GM10248 (cell line): ENCODE data around the gene CPNE4.

Experiments
- CTCF ChIA-PET: fragments of 300-600 bp; sonication (Branson Sonifier 250); formaldehyde crosslinking; extraction: SDS; loops from one replicate; lab custom pipeline; 2021; ENCODE audit warnings: antibody characterized with exemption; lab: Yijun Ruan, JAX
- POLR2A ChIA-PET: fragments of 350-650 bp; sonication (Branson Sonifier 250); formaldehyde crosslinking; extraction: SDS; loops from one replicate; lab custom pipeline; 2020; ENCODE audit warnings: antibody characterized with exemption; lab: Yijun Ruan, JAX
- DNase-seq: peaks from one replicate; pipeline ENCODE4 v3.0.0; 2012; ENCODE audit errors: extremely low spot score
- CTCF ChIP-seq: IDR thresholded peaks from 2 replicates; pipeline ENCODE4 v1.5.1; 2012; ENCODE audit warnings: mild to moderate bottlenecking, low read depth; ENCODE audit errors: extremely low read depth, missing control alignments, control extremely low read depth

CPNE4 gene

GRCh38 chr3:131803113-131803512, 231.7 kb downstream of the CPNE4 start:
- ChIA-PET POLR2A (no interaction called here), CTCF (no interaction called here)
- no peak for DNase-seq
- no peak for TF ChIP-seq CTCF

- POLR2A ChIA-PET: no interaction called here
- DNase-seq: no peak
- CTCF ChIA-PET: no interaction called here
- no peak for TF ChIP-seq CTCF
Measured at GRCh38 chr3:131802029-131802428, 232.8 kb downstream of the CPNE4 start.

- no peak for DNase-seq
- TF ChIP-seq CTCF: no peak
- ChIA-PET CTCF (no interaction called here), POLR2A (no interaction called here)
Measured at GRCh38 chr3:131801566-131801965, 233.2 kb downstream of the CPNE4 start.

GRCh38 chr3:131797776-131798175, 237.0 kb downstream of the CPNE4 start:
- POLR2A ChIA-PET: no interaction called here
- DNase-seq: no peak
- CTCF ChIA-PET: interaction anchor here (1.3 kb wide), 1 partner anchor 239 kb away, joined by 4 read pairs; no protein-coding TSS in a partner anchor
- TF ChIP-seq CTCF: no peak

GRCh38 chr3:131796558-131797198, 238.1 kb downstream of the CPNE4 start:
- POLR2A ChIA-PET: no interaction called here
- DNase-seq: no peak
- CTCF ChIA-PET: interaction anchor here (1.3 to 3.8 kb wide), 11 partner anchors 9 to 384 kb away, joined by 3 to 36 read pairs (median 9); no protein-coding TSS in a partner anchor
- no peak for TF ChIP-seq CTCF

GRCh38 chr3:131796111-131796510, 238.7 kb downstream of the CPNE4 start:
- no peak for DNase-seq
- TF ChIP-seq CTCF: no peak
- ChIA-PET CTCF (interaction anchor here (0.7 to 3.8 kb wide), 29 partner anchors 9 to 384 kb away, joined by 3 to 36 read pairs (median 5); partner anchors contain the start of gene CPNE4), POLR2A (no interaction called here)
